ENCODE measurements around the gene OLFML2A.

OLFML2A gene

GRCh38 chr9:124774129-124774978 is 2.6 kb upstream of the OLFML2A start:
- FAIRE-seq, result peak; percentile 20
- peak; percentile 63 for DNase-seq (ENCODE audit: low spot score)

GRCh38 chr9:124776618-124776953 is 347 bp upstream of the OLFML2A start:
- FAIRE-seq (no peak), DNase-seq (ENCODE audit: low spot score) (no peak)

- FAIRE-seq (no peak), DNase-seq (ENCODE audit: low spot score) (no peak)
Measured at GRCh38 chr9:124778575-124779367, 1.8 kb downstream of the OLFML2A start.

GRCh38 chr9:124779368-124780059 is 2.6 kb downstream of the OLFML2A start:
- no peak for FAIRE-seq

GRCh38 chr9:124780060-124780756 is 3.3 kb downstream of the OLFML2A start:
- no peak for FAIRE-seq
- no peak for DNase-seq (ENCODE audit: low spot score)

More at GRCh38 chr9:124779368-124780059, 2.6 kb downstream of the OLFML2A start:
- DNase-seq (ENCODE audit: low spot score), result peak; percentile 67

GRCh38 chr9:124780757-124781151 is 3.8 kb downstream of the OLFML2A start:
- FAIRE-seq, result no peak

GRCh38 chr9:124781967-124782660 is 5.2 kb downstream of the OLFML2A start:
- no peak for DNase-seq (ENCODE audit: low spot score)
- FAIRE-seq, result no peak

More at GRCh38 chr9:124780757-124781151, 3.8 kb downstream of the OLFML2A start:
- no peak for DNase-seq (ENCODE audit: low spot score)

- FAIRE-seq, result no peak
- DNase-seq (ENCODE audit: low spot score), result no peak
Measured at GRCh38 chr9:124782661-124783574, 6.0 kb downstream of the OLFML2A start.

- DNase-seq (ENCODE audit: low spot score) (no peak), FAIRE-seq (no peak)
Measured at GRCh38 chr9:124783830-124784229, 6.9 kb downstream of the OLFML2A start.

GRCh38 chr9:124784509-124784908 is 7.6 kb downstream of the OLFML2A start:
- no peak for FAIRE-seq
- DNase-seq (ENCODE audit: low spot score), result no peak

- no peak for DNase-seq (ENCODE audit: low spot score)
- no peak for FAIRE-seq
Measured at GRCh38 chr9:124786881-124787573, 10.1 kb downstream of the OLFML2A start.

GRCh38 chr9:124788542-124789217 is 11.7 kb downstream of the OLFML2A start:
- DNase-seq (ENCODE audit: low spot score) (no peak), FAIRE-seq (no peak)

GRCh38 chr9:124789531-124789930 is 12.6 kb downstream of the OLFML2A start:
- DNase-seq (ENCODE audit: low spot score) (no peak), FAIRE-seq (no peak)

- FAIRE-seq (no peak), DNase-seq (ENCODE audit: low spot score) (no peak)
Measured at GRCh38 chr9:124790301-124790700, 13.4 kb downstream of the OLFML2A start.

GRCh38 chr9:124790801-124791505 is 14.0 kb downstream of the OLFML2A start:
- DNase-seq (ENCODE audit: low spot score) (no peak), FAIRE-seq (no peak)

GRCh38 chr9:124792257-124793014 is 15.5 kb downstream of the OLFML2A start:
- DNase-seq (ENCODE audit: low spot score) (no peak), FAIRE-seq (no peak)

GRCh38 chr9:124793015-124793541 is 16.1 kb downstream of the OLFML2A start:
- no peak for FAIRE-seq
- DNase-seq (ENCODE audit: low spot score), result no peak
